GM12874 (cell line): ENCODE measurements around the gene LRRC23.
A peak's percentile ranks its signal among the peaks of the same experiment; 100 is the strongest.

Experiments
- CTCF ChIP-seq: IDR thresholded peaks from 2 replicates; pipeline ENCODE4 v1.5.1; 2011; ENCODE audit warnings: low read depth, mild to moderate bottlenecking, control low read depth, low read length, moderate library complexity; ENCODE audit not compliant: insufficient read depth

Gene LRRC23

GRCh38 chr12:6941267-6941666 is 36.6 kb downstream of the LRRC23 start:
- TF ChIP-seq CTCF: no peak

DNA sequence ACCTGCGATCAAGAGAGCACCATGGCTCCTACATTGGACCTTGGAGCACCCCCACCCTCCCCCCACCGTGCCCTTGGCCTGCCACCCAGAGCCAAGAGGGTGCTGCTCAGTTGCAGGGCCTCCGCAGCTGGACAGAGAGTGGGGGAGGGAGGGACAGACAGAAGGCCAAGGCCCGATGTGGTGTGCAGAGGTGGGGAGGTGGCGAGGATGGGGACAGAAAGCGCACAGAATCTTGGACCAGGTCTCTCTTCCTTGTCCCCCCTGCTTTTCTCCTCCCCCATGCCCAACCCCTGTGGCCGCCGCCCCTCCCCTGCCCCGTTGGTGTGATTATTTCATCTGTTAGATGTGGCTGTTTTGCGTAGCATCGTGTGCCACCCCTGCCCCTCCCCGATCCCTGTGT is 37.2 kb downstream of the LRRC23 start:
- TF ChIP-seq CTCF: no peak

GRCh38 chr12:6942331-6942665 is 37.7 kb downstream of the LRRC23 start:
- TF ChIP-seq CTCF: no peak

- TF ChIP-seq CTCF: no peak
These were observed 38.7 kb downstream of the LRRC23 start for GRCh38 chr12:6943389-6943721.

DNA sequence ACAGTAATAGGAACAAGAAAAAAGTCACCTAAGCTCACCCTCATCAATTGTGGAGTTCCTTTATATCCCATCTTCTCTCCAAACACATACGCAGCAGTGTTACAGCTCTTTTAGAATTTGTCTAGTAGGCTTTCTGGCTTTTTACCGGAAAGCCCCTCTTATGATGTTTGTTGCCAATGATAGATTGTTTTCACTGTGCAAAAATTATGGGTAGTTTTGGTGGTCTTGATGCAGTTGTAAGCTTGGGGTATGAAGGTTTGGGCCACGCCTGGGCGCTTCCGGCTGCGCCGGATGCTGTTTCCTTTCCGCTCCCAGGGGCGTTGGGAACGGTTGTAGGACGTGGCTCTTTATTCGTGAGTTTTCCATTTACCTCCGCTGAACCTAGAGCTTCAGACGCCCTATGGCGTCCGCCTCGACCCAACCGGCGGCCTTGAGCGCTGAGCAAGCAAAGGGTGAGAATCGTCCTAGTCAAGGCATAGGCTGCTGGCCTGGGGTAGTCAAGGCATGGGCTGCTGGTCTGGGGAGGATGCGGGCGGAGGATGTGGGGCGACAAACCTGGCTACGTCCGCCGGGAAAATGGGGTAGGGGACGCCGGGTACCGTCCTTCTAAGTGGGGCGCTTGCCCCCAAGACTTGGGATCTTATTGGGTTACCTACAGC is 39.2 kb downstream of the LRRC23 start, which contains the start of the genes C12orf57 and RNU7-1:
Gene C12orf57 (plus strand): TSS at position 301 of the 659 bp plus-strand sequence. CDS start 100 bp downstream, at position 401.
Gene RNU7-1 (plus strand): TSS at position 95 of the 659 bp plus-strand sequence.
- no peak for TF ChIP-seq CTCF

- peak; percentile 92 for TF ChIP-seq CTCF
These were observed 40.0 kb downstream of the LRRC23 start for GRCh38 chr12:6944381-6945186.

DNA sequence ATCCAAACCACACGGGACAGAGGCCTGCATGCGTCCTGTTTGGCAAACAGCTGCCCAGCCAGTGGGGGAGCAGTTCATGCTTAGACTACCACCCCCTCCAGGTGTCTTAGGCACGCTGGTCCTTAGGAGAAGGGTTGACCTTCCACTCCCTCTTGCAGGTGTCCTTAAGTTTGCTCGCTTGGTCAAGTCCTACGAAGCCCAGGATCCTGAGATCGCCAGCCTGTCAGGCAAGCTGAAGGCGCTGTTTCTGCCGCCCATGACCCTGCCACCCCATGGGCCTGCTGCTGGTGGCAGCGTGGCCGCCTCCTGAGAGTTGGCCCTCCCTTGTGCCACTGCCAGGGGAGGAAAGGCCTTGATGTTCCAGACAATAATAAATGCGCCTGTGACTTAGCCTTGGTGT is 41.0 kb downstream of the LRRC23 start:
- no peak for TF ChIP-seq CTCF
